Neuronal stem cell (in vitro differentiated cells): Measurements from ENCODE around the gene GADD45B.
A peak's percentile ranks its signal among the peaks of the same experiment; 100 is the strongest.

Source experiments
- DNase-seq: peaks from one replicate; pipeline ENCODE4 v3.0.0-alpha.2; 2013; ENCODE audit warnings: low spot score
- H2AFZ ChIP-seq: one replicate; pipeline ENCODE4 v1.6.1; 2013; ENCODE audit warnings: mild to moderate bottlenecking, low read length, inconsistent platforms
- H2AK5ac ChIP-seq: 2 replicates; pipeline ENCODE4 v1.6.1; 2013; ENCODE audit warnings: low read depth, mild to moderate bottlenecking, inconsistent platforms, low read length, moderate library complexity, mixed read lengths
- H2BK120ac ChIP-seq: 2 replicates; pipeline ENCODE4 v1.6.1; 2013; ENCODE audit warnings: low read depth, mild to moderate bottlenecking, inconsistent platforms, low read length, moderate library complexity, mixed read lengths
- H2BK12ac ChIP-seq: one replicate; pipeline ENCODE4 v1.6.1; 2013; ENCODE audit warnings: low read length, inconsistent platforms
- H2BK15ac ChIP-seq: 2 replicates; pipeline ENCODE4 v1.6.1; 2013; ENCODE audit warnings: mild to moderate bottlenecking, low read length, inconsistent platforms, mixed read lengths
- H2BK5ac ChIP-seq: one replicate; pipeline ENCODE4 v1.6.1; 2013; ENCODE audit warnings: inconsistent platforms, mild to moderate bottlenecking, low read length, moderate library complexity
- H3K14ac ChIP-seq: one replicate; pipeline ENCODE4 v1.6.1; 2013; ENCODE audit warnings: low read length, inconsistent platforms
- H3K18ac ChIP-seq: 2 replicates; pipeline ENCODE4 v1.6.1; 2013; ENCODE audit warnings: low read length, inconsistent platforms
- H3K23ac ChIP-seq: 2 replicates; pipeline ENCODE4 v1.6.1; 2013; ENCODE audit warnings: low read depth, mild to moderate bottlenecking, mixed read lengths, low read length, inconsistent platforms; ENCODE audit not compliant: poor library complexity
- H3K27ac ChIP-seq: replicated peaks from 3 replicates; pipeline ENCODE4 v1.5.1; 2013; ENCODE audit warnings: low read length, inconsistent platforms
- H3K27me3 ChIP-seq, 3 experiments: 2 replicates each; pipeline ENCODE4 v1.6.1; 2013; ENCODE audit warnings: low read length in 3 of 3, mild to moderate bottlenecking in 2 of 3, inconsistent platforms in 1 of 3, low read depth in 1 of 3, mixed read lengths in 1 of 3, moderate library complexity in 1 of 3; ENCODE audit not compliant: control insufficient read depth in 3 of 3, insufficient read depth in 3 of 3
- H3K36me3 ChIP-seq, 2 donors: replicated peaks in 1 of 2; 2 replicates each; pipeline ENCODE4 v1.6.1; 2013; ENCODE audit warnings: low read length in 2 of 2; ENCODE audit not compliant: control insufficient read depth in 2 of 2, insufficient read depth in 2 of 2
- H3K4ac ChIP-seq: 2 replicates; pipeline ENCODE4 v1.6.1; 2013; ENCODE audit warnings: inconsistent platforms, mild to moderate bottlenecking, low read length, moderate library complexity
- H3K4me1 ChIP-seq, 2 donors: 1 replicate in 1 of 2; 2 replicates in 1 of 2; pipeline ENCODE4 v1.6.1; 2013; ENCODE audit warnings: low read length in 2 of 2, low read depth in 1 of 2; ENCODE audit not compliant: control insufficient read depth in 2 of 2, insufficient read depth in 1 of 2
- H3K4me2 ChIP-seq: one replicate; pipeline ENCODE4 v1.6.1; 2013; ENCODE audit warnings: mild to moderate bottlenecking, low read length, inconsistent platforms; ENCODE audit not compliant: insufficient read depth, poor library complexity, severe bottlenecking
- H3K4me3 ChIP-seq, 2 donors: 2 replicates each; pipeline ENCODE4 v1.5.1; 2013; ENCODE audit warnings: low read length in 2 of 2, mild to moderate bottlenecking in 2 of 2, inconsistent platforms in 1 of 2, moderate library complexity in 1 of 2
- H3K79me1 ChIP-seq: one replicate; pipeline ENCODE4 v1.6.1; 2013; ENCODE audit warnings: low read depth, mild to moderate bottlenecking, inconsistent platforms, low read length, moderate library complexity
- H3K9ac ChIP-seq: one replicate; pipeline ENCODE4 v1.6.1; 2013; ENCODE audit warnings: mild to moderate bottlenecking, low read depth, low read length, inconsistent platforms; ENCODE audit not compliant: poor library complexity
- H3K9me3 ChIP-seq, 2 donors: replicated peaks in 1 of 2; 2 replicates each; pipeline versions ENCODE3 to v1.6.1; 2013; ENCODE audit warnings: low read length in 2 of 2, mild to moderate bottlenecking in 2 of 2, inconsistent platforms in 1 of 2, low read depth in 1 of 2, mixed read lengths in 1 of 2, moderate library complexity in 1 of 2; ENCODE audit not compliant: control insufficient read depth in 2 of 2, insufficient read depth in 1 of 2
- H4K8ac ChIP-seq: one replicate; pipeline ENCODE4 v1.6.1; 2013; ENCODE audit warnings: low read depth, mild to moderate bottlenecking, inconsistent platforms, low read length, moderate library complexity
- H4K91ac ChIP-seq: one replicate; pipeline ENCODE4 v1.6.1; 2013; ENCODE audit warnings: low read length, low read depth, mild to moderate bottlenecking, inconsistent platforms; ENCODE audit not compliant: poor library complexity
- WGBS, 2 donors: extraction: QIAGEN DNeasy Blood & Tissue Kit; methylation state at CpG; one replicate each; pipeline ENCODE4 v1.1.7; 2013; ENCODE audit warnings: missing lambda C conversion rate in 2 of 2, mixed read lengths in 1 of 2; ENCODE audit not compliant: insufficient read length in 2 of 2, insufficient replicate concordance in 1 of 2; ENCODE audit errors: extremely low coverage in 2 of 2; 5-methylcytosine and 5-hydroxymethylcytosine counted together

The GADD45B gene

GRCh38 chr19:2451741-2452140 lies 24.2 kb upstream of the GADD45B start:
- H3K9me3 ChIP-seq, result no peaks in the 10 kb centered on the region
- H4K8ac ChIP-seq, result no peak overlapping the region
- no peak overlapping the region for H2BK5ac ChIP-seq
- no peak overlapping the region for H2AFZ ChIP-seq
- H3K27ac ChIP-seq, result no peak overlapping the region
- no peak overlapping the region for H4K91ac ChIP-seq
- peaks cover 8 to 52% of the 10 kb centered on the region in 2 donors for H3K36me3 ChIP-seq
- H3K23ac ChIP-seq, result peak overlapping the region; percentile 55
- no peak overlapping the region for H2AK5ac ChIP-seq
- no peak for DNase-seq
- H3K4me3 ChIP-seq, result no peak overlapping the region
- no peak overlapping the region for H3K4ac ChIP-seq
- peak overlapping the region; percentile 47 for H2BK120ac ChIP-seq
- H3K4me1 ChIP-seq, result peaks cover 4 to 5% of the 10 kb centered on the region in 2 donors
- H3K18ac ChIP-seq, result no peak overlapping the region
- H3K14ac ChIP-seq, result no peak overlapping the region
- WGBS, 2 donors, result no CpG with 5 or more reads among the region's 18 CpGs
- no peak overlapping the region for H3K9ac ChIP-seq
- H3K27me3 ChIP-seq, result no peaks in the 10 kb centered on the region
- peaks cover 54% of the 10 kb centered on the region for H3K79me1 ChIP-seq
- no peak overlapping the region for H3K4me2 ChIP-seq
- H2BK15ac ChIP-seq, result no peak overlapping the region
- H2BK12ac ChIP-seq, result no peak overlapping the region

GRCh38 chr19:2453431-2454025 lies 22.4 kb upstream of the GADD45B start:
- no peak for DNase-seq
- Histone ChIP-seq H2AK5ac (no peak overlapping the region), H2BK15ac (no peak overlapping the region), H2AFZ (no peak overlapping the region), H3K4me1 (peaks cover 0 to 5% of the 10 kb centered on the region in 2 donors), H2BK120ac (no peak overlapping the region), H3K9me3 (no peaks in the 10 kb centered on the region), H3K27ac (no peak overlapping the region), H3K18ac (no peak overlapping the region), H2BK12ac (no peak overlapping the region), H3K4me2 (peak overlapping the region; percentile 11), H3K4ac (no peak overlapping the region), H4K8ac (peak overlapping the region; percentile 92), H3K4me3 (no peak overlapping the region), H3K14ac (no peak overlapping the region), H4K91ac (no peak overlapping the region), H3K79me1 (peaks cover 41% of the 10 kb centered on the region), H3K36me3 (peaks cover 8 to 41% of the 10 kb centered on the region in 2 donors), H3K27me3 (no peaks in the 10 kb centered on the region), H3K9ac (no peak overlapping the region), H3K23ac (peak overlapping the region; percentile 80), H2BK5ac (peak overlapping the region; percentile 39)
- WGBS, 2 donors, result no CpG with 5 or more reads among the region's 19 CpGs

GRCh38 chr19:2454199-2454961 lies 21.5 kb upstream of the GADD45B start:
- no CpG with 5 or more reads among the region's 19 CpGs for WGBS, 2 donors

More at GRCh38 chr19:2454199-2454961, 21.5 kb upstream of the GADD45B start:
- H4K8ac ChIP-seq, result no peak overlapping the region
- H2BK12ac ChIP-seq, result no peak overlapping the region
- no peak overlapping the region for H2AK5ac ChIP-seq
- no peaks in the 10 kb centered on the region for H3K27me3 ChIP-seq
- DNase-seq, result no peak
- H2BK120ac ChIP-seq, result no peak overlapping the region
- no peak overlapping the region for H2AFZ ChIP-seq
- peak overlapping the region in 1 of 2 donors; percentile 78 for H3K4me3 ChIP-seq
- H2BK15ac ChIP-seq, result no peak overlapping the region
- H3K14ac ChIP-seq, result no peak overlapping the region
- no peak overlapping the region for H3K27ac ChIP-seq
- no peaks in the 10 kb centered on the region for H3K9me3 ChIP-seq
- no peak overlapping the region for H3K4ac ChIP-seq
- no peak overlapping the region for H3K4me2 ChIP-seq
- no peak overlapping the region for H3K9ac ChIP-seq
- peaks cover 38% of the 10 kb centered on the region for H3K79me1 ChIP-seq
- peaks cover 0 to 5% of the 10 kb centered on the region in 2 donors for H3K4me1 ChIP-seq
- no peak overlapping the region for H3K23ac ChIP-seq
- no peak overlapping the region for H3K18ac ChIP-seq
- no peak overlapping the region for H4K91ac ChIP-seq
- peaks cover 6 to 34% of the 10 kb centered on the region in 2 donors for H3K36me3 ChIP-seq
- no peak overlapping the region for H2BK5ac ChIP-seq
